Sigmoid colon (tissue), 4 donors: ENCODE measurements around the gene GLYATL3.

Source experiments
- EP300 ChIP-seq, 4 donors: sonication (generic); formaldehyde crosslinking; IDR thresholded peaks; one replicate each; pipeline ENCODE4 v1.6.1; 2017; ENCODE audit warnings: antibody characterized with exemption in 4 of 4
- POLR2A ChIP-seq, 2 donors: fragments of 450-650 bp; IDR thresholded peaks; one replicate each; pipeline ENCODE4 v1.6.1; 2016; ENCODE audit warnings: antibody characterized with exemption in 2 of 2, mild to moderate bottlenecking in 2 of 2, moderate library complexity in 2 of 2
- POLR2AphosphoS5 ChIP-seq, 4 donors: sonication (generic); formaldehyde crosslinking; IDR thresholded peaks; one replicate each; pipeline ENCODE4 v1.6.1; 2017; ENCODE audit warnings: antibody characterized with exemption in 4 of 4
- TF ChIP-seq, protein P1 (sequence below), 4 experiments: fragments of 450-650 bp in 3 of 4; fragments of 200-600 bp in 1 of 4; IDR thresholded peaks; one replicate each; pipeline ENCODE4 v1.5.1; 2016 to 2019; ENCODE audit warnings: antibody characterized with exemption in 4 of 4, mild to moderate bottlenecking in 3 of 4, moderate library complexity in 2 of 4

- TF ChIP-seq, protein P1, sequence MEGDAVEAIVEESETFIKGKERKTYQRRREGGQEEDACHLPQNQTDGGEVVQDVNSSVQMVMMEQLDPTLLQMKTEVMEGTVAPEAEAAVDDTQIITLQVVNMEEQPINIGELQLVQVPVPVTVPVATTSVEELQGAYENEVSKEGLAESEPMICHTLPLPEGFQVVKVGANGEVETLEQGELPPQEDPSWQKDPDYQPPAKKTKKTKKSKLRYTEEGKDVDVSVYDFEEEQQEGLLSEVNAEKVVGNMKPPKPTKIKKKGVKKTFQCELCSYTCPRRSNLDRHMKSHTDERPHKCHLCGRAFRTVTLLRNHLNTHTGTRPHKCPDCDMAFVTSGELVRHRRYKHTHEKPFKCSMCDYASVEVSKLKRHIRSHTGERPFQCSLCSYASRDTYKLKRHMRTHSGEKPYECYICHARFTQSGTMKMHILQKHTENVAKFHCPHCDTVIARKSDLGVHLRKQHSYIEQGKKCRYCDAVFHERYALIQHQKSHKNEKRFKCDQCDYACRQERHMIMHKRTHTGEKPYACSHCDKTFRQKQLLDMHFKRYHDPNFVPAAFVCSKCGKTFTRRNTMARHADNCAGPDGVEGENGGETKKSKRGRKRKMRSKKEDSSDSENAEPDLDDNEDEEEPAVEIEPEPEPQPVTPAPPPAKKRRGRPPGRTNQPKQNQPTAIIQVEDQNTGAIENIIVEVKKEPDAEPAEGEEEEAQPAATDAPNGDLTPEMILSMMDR (IDR thresholded peaks at IDR 0.05), result no peak
- TF ChIP-seq EP300 (IDR thresholded peaks at IDR 0.05), result no peak
- TF ChIP-seq POLR2AphosphoS5 (IDR thresholded peaks at IDR 0.05), result no peak
- TF ChIP-seq POLR2A (IDR thresholded peaks at IDR 0.05), result no peak
These were observed 16.4 kb downstream of the GLYATL3 start for GRCh38 chr6:49516147-49516505.
